Stimulated activated CD4-positive, alpha-beta T cell treated with anti-CD3 and anti-CD28 coated beads, Interleukin-2, amount 100 ng/mL, for 4 hours (primary cell): ENCODE measurements around the gene NECTIN4.

Experiments
- DNase-seq: peaks from one replicate; pipeline ENCODE4 v3.0.0-alpha.2; 2020; ENCODE audit warnings: low read depth

The NECTIN4 gene

DNA sequence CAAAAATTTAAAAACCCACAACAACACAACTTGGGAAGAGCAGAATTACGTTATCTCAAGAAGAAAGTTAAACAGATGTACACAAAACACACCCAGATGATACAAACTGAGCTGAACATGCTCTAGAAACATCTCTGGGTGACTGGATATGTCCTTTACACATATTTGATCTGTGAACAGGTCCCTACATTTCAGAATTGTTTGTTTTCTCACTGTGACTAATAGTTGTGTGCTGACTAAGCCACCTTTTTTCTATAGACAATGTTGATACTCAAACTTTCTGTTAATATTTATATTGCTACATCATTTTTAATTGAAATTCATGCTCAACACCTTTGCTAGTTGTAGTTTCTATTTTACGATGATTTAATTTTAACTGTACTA is 67.4 kb downstream of the NECTIN4 start:
- no peak for DNase-seq

DNA sequence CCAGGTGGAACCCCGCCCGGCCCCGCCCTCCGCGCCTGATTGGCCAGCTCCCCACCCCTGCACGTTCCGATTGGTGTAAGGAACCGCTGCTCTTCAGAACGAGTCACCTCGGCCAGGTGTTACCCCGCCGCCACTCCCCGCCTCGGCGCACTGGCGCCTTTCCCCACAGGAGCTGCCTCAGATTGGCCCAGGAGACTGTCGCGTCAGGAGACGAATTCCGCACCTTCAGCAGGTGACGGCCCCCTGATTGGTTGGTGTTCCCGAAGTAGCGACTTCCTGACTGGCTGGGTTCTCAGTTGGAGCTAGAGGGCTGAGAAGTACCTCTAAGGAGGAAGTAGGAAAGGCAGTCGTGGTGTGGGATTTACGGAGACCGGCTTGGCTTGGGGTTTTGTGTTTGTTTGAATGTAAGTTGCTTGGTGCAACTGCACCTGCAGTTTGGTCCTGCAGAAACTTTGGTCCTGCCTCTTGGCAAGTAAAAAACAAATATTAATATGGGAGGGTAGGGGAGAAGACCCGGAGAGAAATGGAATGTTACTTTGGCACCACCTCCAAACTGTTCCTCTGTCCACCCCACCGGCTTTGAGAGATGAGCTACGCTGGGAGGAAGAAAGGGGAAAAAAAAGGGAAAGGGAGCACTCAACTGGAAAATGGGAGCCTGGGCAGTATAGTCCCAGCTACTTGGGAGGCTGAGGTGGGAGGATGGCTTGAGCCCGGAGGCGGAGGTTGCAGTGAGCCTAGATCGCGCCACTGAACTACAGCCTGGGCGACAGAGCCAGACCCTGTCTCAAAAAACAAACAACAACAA is 68.0 kb downstream of the NECTIN4 start:
- DNase-seq: peak; percentile 84
